Esophagus muscularis mucosa (tissue), 4 donors: ENCODE measurements around the gene LRMDA.

ENCODE experiments used
- CTCF ChIP-seq, 3 experiments: fragments of 200-600 bp in 2 of 3; fragments of 450-650 bp in 1 of 3; sonication (generic) in 2 of 3; IDR thresholded peaks; one replicate each; pipeline ENCODE4 v1.5.1; 2017 to 2019; ENCODE audit warnings: antibody characterized with exemption in 3 of 3, mild to moderate bottlenecking in 2 of 3, moderate library complexity in 1 of 3
- EP300 ChIP-seq: sonication (generic); formaldehyde crosslinking; IDR thresholded peaks from one replicate; pipeline ENCODE4 v1.6.1; 2017; ENCODE audit warnings: antibody characterized with exemption
- POLR2A ChIP-seq: fragments of 450-650 bp; IDR thresholded peaks from one replicate; pipeline ENCODE4 v1.6.1; 2017; ENCODE audit warnings: antibody characterized with exemption, moderate library complexity, mild to moderate bottlenecking, low read depth
- POLR2AphosphoS5 ChIP-seq, 2 donors: sonication (generic); formaldehyde crosslinking; IDR thresholded peaks; one replicate each; pipeline ENCODE4 v1.6.1; 2017; ENCODE audit warnings: antibody characterized with exemption in 2 of 2

DNA sequence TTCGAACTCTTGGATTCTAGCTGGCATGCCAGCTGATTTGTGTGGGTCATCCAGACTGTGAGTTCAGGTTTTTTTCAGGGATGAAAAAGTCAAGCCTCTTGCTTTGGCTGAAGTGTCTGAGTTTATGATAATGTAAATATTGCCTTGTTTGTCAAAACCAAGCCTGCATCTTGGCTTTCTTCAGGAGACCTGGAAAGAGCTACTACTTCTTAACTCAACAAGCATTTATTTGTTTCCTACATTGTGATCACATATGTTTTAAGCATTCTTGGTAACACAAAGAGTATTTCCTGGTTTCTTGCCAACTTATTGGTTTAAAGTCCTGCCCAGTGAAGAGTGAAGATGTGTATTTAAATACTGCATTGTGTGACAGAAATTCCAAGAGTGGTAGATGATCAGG is 407.1 kb downstream of the LRMDA start:
- TF ChIP-seq POLR2A (no peak), CTCF (IDR thresholded peaks at IDR 0.05) (no peak), POLR2AphosphoS5 (IDR thresholded peaks at IDR 0.05) (no peak), EP300 (no peak)
